Small intestine (tissue), 7 donors: ENCODE measurements around the gene SETD4. TPM values are rescaled to one million over a fixed set of nuclear protein-coding genes. Genes with fewer than 3 reads are reported as not detected.

Experiments
- DNase-seq, 2 donors: peaks; one replicate each; pipeline versions ENCODE4 v3.0.0 to v3.0.0-alpha.2; 2013
- FAIRE-seq: peaks from 2 replicates; lab custom pipeline; 2012; peaks lifted over from hg19 to GRCh38; lab: Jason Lieb, UNC
- H3K27ac ChIP-seq, 3 donors: one replicate each; pipeline ENCODE4 v1.5.1; 2013; ENCODE audit warnings: low read length in 2 of 3, mild to moderate bottlenecking in 2 of 3, control low read depth in 1 of 3, inconsistent platforms in 1 of 3, low read depth in 1 of 3, moderate library complexity in 1 of 3
- H3K27me3 ChIP-seq, 3 donors: one replicate each; pipeline ENCODE4 v1.6.1; 2013; ENCODE audit warnings: low read length in 3 of 3, inconsistent platforms in 1 of 3; ENCODE audit not compliant: control insufficient read depth in 3 of 3, insufficient read depth in 3 of 3
- H3K36me3 ChIP-seq, 3 donors: one replicate each; pipeline ENCODE4 v1.6.1; 2013; ENCODE audit warnings: low read length in 3 of 3, inconsistent platforms in 1 of 3, low read depth in 1 of 3, mild to moderate bottlenecking in 1 of 3, moderate library complexity in 1 of 3; ENCODE audit not compliant: control insufficient read depth in 3 of 3, insufficient read depth in 2 of 3
- H3K4me1 ChIP-seq, 3 donors: one replicate each; pipeline ENCODE4 v1.6.1; 2013; ENCODE audit warnings: low read length in 2 of 3, inconsistent platforms in 1 of 3, low read depth in 1 of 3, mild to moderate bottlenecking in 1 of 3, moderate library complexity in 1 of 3; ENCODE audit not compliant: control insufficient read depth in 3 of 3, insufficient read depth in 2 of 3
- H3K4me3 ChIP-seq, 3 donors: one replicate each; pipeline ENCODE4 v1.5.1; 2013; ENCODE audit warnings: low read length in 3 of 3, control low read depth in 1 of 3, inconsistent platforms in 1 of 3, low read depth in 1 of 3, mild to moderate bottlenecking in 1 of 3, moderate library complexity in 1 of 3
- H3K9me3 ChIP-seq, 2 donors: one replicate each; pipeline ENCODE4 v1.6.1; 2013; ENCODE audit warnings: low read depth in 1 of 2, low read length in 1 of 2; ENCODE audit not compliant: control insufficient read depth in 2 of 2, insufficient read depth in 1 of 2
- WGBS, 3 donors: extraction: QIAGEN DNeasy Blood & Tissue Kit; methylation state at CpG; one replicate each; pipeline ENCODE4 v1.1.7; 2013; 5-methylcytosine and 5-hydroxymethylcytosine counted together
- polyA plus RNA-seq, 4 donors: library from polyadenylated mRNA; stranded (reverse) in 3 of 4; unstranded in 1 of 4; fragments of 200-250 nt in 3 of 4; fragments of 120-200 nt in 1 of 4; gene quantifications; one replicate each; pipeline versions ENCODE4 v1.2.1 to v1.2.3, GENCODE V29; 2013
- donor health status: healthy with polysubstance abuse.
- donor health status: control.
- donor health status: control.
- donor health status: Bipolar disorder and iron deficiency.
- donor health status: healthy.

The SETD4 gene
- polyA plus RNA-seq, 4 donors: 8.9 to 20.6 (median 15.1) TPM

GRCh38 chr21:36024782-36025181 is 35.5 kb downstream of the SETD4 start:
- FAIRE-seq (no peak), DNase-seq (no peak)
- Histone ChIP-seq H3K9me3 (no peaks in the 10 kb centered on the region), H3K27ac (no peak overlapping the region), H3K4me1 (no peaks in the 10 kb centered on the region), H3K27me3 (no peaks in the 10 kb centered on the region), H3K36me3 (no peaks in the 10 kb centered on the region), H3K4me3 (no peak overlapping the region)
- 86 to 92% (median 88%) methylated on average over 8 of the region's 8 CpGs for WGBS, 3 donors

GRCh38 chr21:36023092-36023480 is 37.2 kb downstream of the SETD4 start:
- FAIRE-seq: no peak
- Histone ChIP-seq H3K36me3 (no peaks in the 10 kb centered on the region), H3K9me3 (no peaks in the 10 kb centered on the region), H3K4me3 (no peak overlapping the region), H3K27ac (no peak overlapping the region), H3K27me3 (no peaks in the 10 kb centered on the region), H3K4me1 (no peaks in the 10 kb centered on the region)
- no peak for DNase-seq
- 68 to 90% (median 81%) methylated on average over 3 of the region's 3 CpGs for WGBS, 3 donors

GRCh38 chr21:36022427-36023091 is 37.8 kb downstream of the SETD4 start:
- DNase-seq: no peak
- H3K4me3 ChIP-seq: no peak overlapping the region
- no peaks in the 10 kb centered on the region for H3K27me3 ChIP-seq
- FAIRE-seq: no peak
- H3K9me3 ChIP-seq: no peaks in the 10 kb centered on the region
- no peak overlapping the region for H3K27ac ChIP-seq
- no peaks in the 10 kb centered on the region for H3K36me3 ChIP-seq
- no peaks in the 10 kb centered on the region for H3K4me1 ChIP-seq
- 67 to 73% (median 72%) methylated on average over 6 of the region's 6 CpGs for WGBS, 3 donors

GRCh38 chr21:36021251-36021837 is 39.0 kb downstream of the SETD4 start:
- no peaks in the 10 kb centered on the region for H3K27me3 ChIP-seq
- no peaks in the 10 kb centered on the region for H3K36me3 ChIP-seq
- DNase-seq (no peak), FAIRE-seq (no peak)
- no peaks in the 10 kb centered on the region for H3K4me1 ChIP-seq
- no peaks in the 10 kb centered on the region for H3K9me3 ChIP-seq
- H3K27ac ChIP-seq: no peak overlapping the region
- H3K4me3 ChIP-seq: no peak overlapping the region
- WGBS, 3 donors: 88 to 95% (median 90%) methylated on average over 11 of the region's 11 CpGs

GRCh38 chr21:36015045-36015444 is 45.3 kb downstream of the SETD4 start:
- WGBS, 3 donors: 81 to 88% (median 87%) methylated on average over 5 of the region's 5 CpGs
- no peaks in the 10 kb centered on the region for H3K9me3 ChIP-seq

GRCh38 chr21:36010801-36011200 is 49.5 kb downstream of the SETD4 start:
- no peak for DNase-seq
- Histone ChIP-seq H3K27ac (no peak overlapping the region), H3K4me1 (no peaks in the 10 kb centered on the region), H3K9me3 (no peaks in the 10 kb centered on the region), H3K27me3 (no peaks in the 10 kb centered on the region), H3K4me3 (no peak overlapping the region), H3K36me3 (no peaks in the 10 kb centered on the region)
- 69 to 72% (median 71%) methylated on average over 2 of the region's 2 CpGs for WGBS, 3 donors
- FAIRE-seq: no peak

More at GRCh38 chr21:36015045-36015444, 45.3 kb downstream of the SETD4 start:
- FAIRE-seq (no peak), DNase-seq (no peak)
- Histone ChIP-seq H3K4me1 (no peaks in the 10 kb centered on the region), H3K27me3 (no peaks in the 10 kb centered on the region), H3K4me3 (no peak overlapping the region), H3K36me3 (no peaks in the 10 kb centered on the region), H3K27ac (no peak overlapping the region)

GRCh38 chr21:36008505-36008904 is 51.8 kb downstream of the SETD4 start:
- Histone ChIP-seq H3K9me3 (no peaks in the 10 kb centered on the region), H3K4me3 (no peak overlapping the region), H3K4me1 (no peaks in the 10 kb centered on the region), H3K27me3 (no peaks in the 10 kb centered on the region), H3K27ac (no peak overlapping the region), H3K36me3 (no peaks in the 10 kb centered on the region)
- WGBS, 3 donors: 80 to 86% (median 85%) methylated on average over 2 of the region's 2 CpGs
- DNase-seq: no peak
- FAIRE-seq: no peak

GRCh38 chr21:36005879-36006400 is 54.4 kb downstream of the SETD4 start:
- Histone ChIP-seq H3K27me3 (no peaks in the 10 kb centered on the region), H3K27ac (peak overlapping the region in 1 of 3 donors; percentile 48), H3K4me1 (no peaks in the 10 kb centered on the region), H3K36me3 (no peaks in the 10 kb centered on the region), H3K4me3 (no peak overlapping the region), H3K9me3 (no peaks in the 10 kb centered on the region)
- DNase-seq: no peak
- FAIRE-seq: no peak
- WGBS, 3 donors: 76 to 85% (median 80%) methylated on average over 5 of the region's 5 CpGs
